NT2/D1 (cell line): ENCODE results near the gene UMPS.
"Not testable (repeated sequence)": the region's sequence is repeated elsewhere in the genome, so short reads cannot be mapped to it uniquely, and the experiment has no call there.

Experiments
- DNase-seq: peaks from one replicate; pipeline ENCODE4 v3.0.0-alpha.2; 2011; ENCODE audit warnings: low read depth, low spot score
- H3K27me3 ChIP-seq: 2 replicates; pipeline ENCODE4 v1.6.0; 2011; ENCODE audit warnings: mild to moderate bottlenecking; ENCODE audit not compliant: insufficient read length, insufficient read depth
- H3K36me3 ChIP-seq: 2 replicates; pipeline ENCODE4 v1.6.1; 2011; ENCODE audit warnings: mild to moderate bottlenecking, low read length, mixed read lengths; ENCODE audit not compliant: insufficient read depth, insufficient read length
- H3K4me1 ChIP-seq: 2 replicates; pipeline ENCODE4 v1.5.1; 2011; ENCODE audit not compliant: insufficient read depth, insufficient read length
- H3K4me3 ChIP-seq: 2 replicates; pipeline ENCODE4 v1.5.1; 2011; ENCODE audit warnings: low read depth; ENCODE audit not compliant: insufficient read length
- H3K9ac ChIP-seq: 2 replicates; pipeline ENCODE4 v1.6.0; 2011; ENCODE audit warnings: low read depth; ENCODE audit not compliant: insufficient read length
- H3K9me3 ChIP-seq: 2 replicates; pipeline ENCODE4 v1.5.1; 2011; ENCODE audit warnings: mild to moderate bottlenecking, low read length; ENCODE audit not compliant: insufficient read depth
- SUZ12 ChIP-seq: IDR thresholded peaks from 2 replicates; pipeline ENCODE4 v1.6.1; 2011; ENCODE audit not compliant: insufficient read length, insufficient read depth; ENCODE audit errors: extremely low read depth
- YY1 ChIP-seq: IDR thresholded peaks from 2 replicates; pipeline ENCODE4 v1.6.1; 2011; ENCODE audit not compliant: insufficient read length, insufficient read depth
- ZNF274 ChIP-seq: IDR thresholded peaks from 2 replicates; pipeline ENCODE4 v1.6.1; 2011; ENCODE audit warnings: mild to moderate bottlenecking, low read depth, low read length

The UMPS gene

DNA sequence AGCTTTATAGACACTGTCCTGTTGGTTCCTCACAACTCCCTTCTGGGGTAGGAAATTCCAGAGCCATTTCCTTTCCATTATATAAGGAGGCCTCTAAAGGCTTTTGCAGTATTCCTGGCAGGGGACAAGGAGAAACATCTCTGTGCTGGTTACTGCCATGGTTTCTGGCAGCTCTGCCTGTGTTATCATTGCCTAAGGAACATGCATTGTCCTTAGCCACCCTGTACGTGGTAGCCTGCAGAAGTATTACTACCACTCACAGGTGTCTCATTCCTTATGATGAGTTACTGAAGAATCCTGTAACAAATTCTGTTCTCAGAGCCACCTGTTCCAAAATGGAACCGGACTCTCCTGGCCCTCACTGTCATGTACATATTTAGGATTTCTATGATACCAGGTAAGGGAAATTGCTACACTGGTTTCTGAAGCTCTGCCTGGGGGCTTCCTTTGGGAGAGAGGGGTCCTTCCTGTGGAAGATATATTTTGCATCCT lies 58.0 kb downstream of the UMPS start:
- Histone ChIP-seq H3K4me3 (no peak overlapping the region), H3K27me3 (no peaks in the 10 kb centered on the region), H3K9me3 (no peaks in the 10 kb centered on the region), H3K9ac (no peak overlapping the region), H3K4me1 (peaks cover 4% of the 10 kb centered on the region), H3K36me3 (peaks cover 64% of the 10 kb centered on the region)
- DNase-seq = no peak
- TF ChIP-seq ZNF274 = no peak
- TF ChIP-seq SUZ12 = no peak
- no peak for TF ChIP-seq YY1

DNA sequence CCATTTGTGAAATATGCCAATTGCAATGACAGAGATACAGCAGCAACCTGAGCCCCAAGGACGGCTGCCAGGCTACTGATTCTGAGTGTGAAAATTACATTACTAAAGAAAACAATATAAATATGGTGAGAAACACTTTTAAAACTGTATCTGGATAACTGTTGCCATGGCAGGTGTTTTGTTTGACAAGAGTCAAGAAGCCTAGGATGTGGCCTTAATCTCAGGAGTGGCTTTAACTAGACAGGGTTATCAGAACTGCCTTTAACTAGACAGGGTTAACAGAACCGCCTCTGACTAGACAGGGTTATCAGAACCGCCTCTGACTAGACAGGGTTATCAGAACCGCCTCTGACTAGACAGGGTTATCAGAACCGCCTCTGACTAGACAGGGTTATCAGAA lies 58.9 kb downstream of the UMPS start:
- H3K4me1 ChIP-seq, H3K9ac ChIP-seq, H3K4me3 ChIP-seq, H3K27me3 ChIP-seq, H3K9me3 ChIP-seq, DNase-seq: not testable (repeated sequence)
- peaks cover 67% of the 10 kb centered on the region for H3K36me3 ChIP-seq

- Histone ChIP-seq H3K4me1 (peaks cover 4% of the 10 kb centered on the region), H3K36me3 (peaks cover 65% of the 10 kb centered on the region), H3K9ac (no peak overlapping the region), H3K27me3 (no peaks in the 10 kb centered on the region), H3K9me3 (no peaks in the 10 kb centered on the region), H3K4me3 (no peak overlapping the region)
- no peak for DNase-seq
- no peak for TF ChIP-seq SUZ12
Observed at GRCh38 chr3:124791142-124791541, 60.9 kb downstream of the UMPS start.

DNA sequence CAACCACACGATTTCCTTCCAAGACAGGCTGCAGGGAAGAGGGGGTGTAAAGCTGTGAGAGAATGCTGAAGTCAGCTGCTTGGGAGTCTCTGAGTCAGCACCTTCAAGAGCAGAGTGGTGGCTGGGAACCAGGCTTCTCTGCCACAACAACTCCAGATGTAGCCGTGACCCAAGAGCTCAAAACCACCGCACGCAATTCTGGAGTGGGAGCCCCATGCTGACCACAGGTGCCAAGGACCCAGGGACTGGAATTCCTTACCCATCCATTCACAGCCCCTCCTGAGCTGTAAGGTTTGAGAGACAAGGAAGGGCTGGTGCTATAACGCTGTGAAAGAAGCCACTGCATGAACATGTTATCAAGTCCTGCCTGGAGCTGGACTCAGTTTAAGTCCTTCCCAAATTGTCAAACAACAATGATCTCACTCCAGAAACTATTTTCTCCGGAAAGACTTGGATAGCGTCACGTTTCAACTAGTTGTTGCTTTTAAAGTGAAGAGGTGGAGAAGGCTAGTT lies 61.4 kb downstream of the UMPS start:
- no peaks in the 10 kb centered on the region for H3K9me3 ChIP-seq
- no peak overlapping the region for H3K9ac ChIP-seq
- DNase-seq = no peak
- no peak for TF ChIP-seq ZNF274
- TF ChIP-seq SUZ12 = no peak
- no peak for TF ChIP-seq YY1
- H3K4me3 ChIP-seq = no peak overlapping the region
- H3K36me3 ChIP-seq = peaks cover 66% of the 10 kb centered on the region
- no peaks in the 10 kb centered on the region for H3K27me3 ChIP-seq
- peaks cover 4% of the 10 kb centered on the region for H3K4me1 ChIP-seq

DNA sequence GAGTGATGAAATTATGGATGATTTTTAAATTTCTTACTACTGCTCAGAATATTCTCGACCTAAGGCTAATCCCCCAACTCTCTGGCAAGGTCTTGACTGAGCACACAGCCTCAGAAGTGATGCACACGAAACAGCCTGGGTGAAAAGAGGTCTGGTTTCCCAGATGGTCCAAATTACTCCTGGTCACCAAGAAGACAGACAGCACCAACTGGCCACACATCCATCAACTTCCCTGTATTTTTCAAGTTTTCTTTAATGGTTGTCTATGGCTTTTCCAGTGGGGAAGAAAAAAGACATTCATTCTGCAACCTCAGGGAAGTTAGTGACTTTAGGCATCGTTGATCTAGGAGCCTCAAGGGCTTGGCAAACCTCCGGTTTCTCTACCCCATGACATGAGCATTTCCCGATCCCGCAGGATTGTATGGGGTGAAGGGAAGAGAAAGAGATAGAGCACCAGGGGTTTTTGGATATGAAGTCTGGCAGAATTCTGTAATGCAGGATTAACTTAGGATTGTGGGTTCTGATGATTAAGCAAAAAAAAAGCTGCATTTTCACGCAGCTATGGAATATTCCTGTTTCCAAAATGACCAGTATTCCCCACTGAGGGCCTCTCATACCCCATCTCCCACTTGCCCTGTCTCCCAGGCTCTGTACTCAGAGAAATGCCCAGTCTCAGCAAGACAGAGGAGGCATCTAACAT lies 62.2 kb downstream of the UMPS start:
- peaks cover 73% of the 10 kb centered on the region for H3K36me3 ChIP-seq
- H3K9ac ChIP-seq = no peak overlapping the region
- DNase-seq = no peak
- H3K9me3 ChIP-seq = no peaks in the 10 kb centered on the region
- TF ChIP-seq YY1 = no peak
- TF ChIP-seq SUZ12 = no peak
- no peak for TF ChIP-seq ZNF274
- peaks cover 4% of the 10 kb centered on the region for H3K4me1 ChIP-seq
- no peaks in the 10 kb centered on the region for H3K27me3 ChIP-seq
- H3K4me3 ChIP-seq = no peak overlapping the region

DNA sequence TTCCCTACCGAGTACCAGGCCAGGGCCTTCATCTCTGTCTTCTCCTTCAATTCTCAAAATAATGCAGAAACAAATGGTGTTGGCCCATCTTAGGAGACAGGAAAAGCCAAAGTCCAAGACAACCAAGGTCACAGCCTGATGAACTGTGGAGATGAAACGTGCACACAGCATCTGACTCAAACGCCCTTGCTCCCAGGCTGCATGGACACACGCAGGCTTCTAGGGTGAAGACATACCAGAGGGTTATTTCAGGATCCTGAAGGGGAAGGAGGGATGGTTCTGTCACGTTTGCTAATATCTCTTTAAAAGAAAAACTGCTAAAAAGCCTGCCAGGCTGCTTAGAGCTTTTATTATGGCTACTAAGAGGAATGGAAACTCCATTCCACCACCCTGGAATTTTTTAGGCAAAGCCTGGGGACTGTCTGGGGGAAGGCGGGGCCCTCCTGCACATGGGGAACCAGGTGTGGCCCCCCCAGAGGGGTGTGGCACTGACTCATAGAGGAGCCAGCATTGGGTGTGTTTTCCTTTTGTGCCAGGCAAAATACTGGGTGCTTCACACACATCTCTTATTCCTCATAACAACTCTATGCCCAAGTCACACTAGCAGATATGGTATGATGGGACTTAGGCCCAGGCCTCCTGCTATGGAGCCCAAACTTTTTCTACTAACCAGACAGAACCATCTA lies 62.9 kb downstream of the UMPS start:
- Histone ChIP-seq H3K4me3 (no peak overlapping the region), H3K4me1 (peaks cover 4% of the 10 kb centered on the region), H3K9ac (no peak overlapping the region), H3K27me3 (no peaks in the 10 kb centered on the region), H3K36me3 (peaks cover 71% of the 10 kb centered on the region), H3K9me3 (no peaks in the 10 kb centered on the region)
- no peak for DNase-seq
- TF ChIP-seq ZNF274 = no peak
- no peak for TF ChIP-seq SUZ12
- TF ChIP-seq YY1 = no peak

DNA sequence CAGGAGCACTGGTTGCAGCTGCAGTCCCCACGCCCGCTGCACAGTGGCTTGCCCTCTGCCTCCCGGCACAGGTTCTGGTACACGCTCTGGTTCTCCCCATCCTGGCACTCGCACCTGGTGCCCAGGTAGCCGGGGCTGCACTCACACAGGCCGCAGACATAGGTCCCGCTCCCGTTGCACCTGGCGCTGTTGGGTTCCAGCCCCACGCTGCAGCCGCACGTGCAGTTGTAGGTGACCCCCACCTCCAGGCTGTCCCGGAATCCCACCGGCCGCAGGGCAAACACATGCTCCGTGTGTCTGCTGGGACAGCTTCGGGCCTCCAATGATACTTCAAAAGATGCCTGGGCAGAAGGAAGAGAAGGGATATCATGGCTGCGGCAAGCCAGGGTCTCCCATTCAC lies 66.2 kb downstream of the UMPS start:
- Histone ChIP-seq H3K27me3 (no peaks in the 10 kb centered on the region), H3K9me3 (no peaks in the 10 kb centered on the region), H3K4me1 (peaks cover 6% of the 10 kb centered on the region), H3K4me3 (no peak overlapping the region), H3K9ac (no peak overlapping the region), H3K36me3 (peaks cover 68% of the 10 kb centered on the region)
- TF ChIP-seq YY1 = no peak
- TF ChIP-seq SUZ12 = no peak
- no peak for TF ChIP-seq ZNF274
- no peak for DNase-seq
